ENCODE data around the gene SYNM.

Gene SYNM

DNA sequence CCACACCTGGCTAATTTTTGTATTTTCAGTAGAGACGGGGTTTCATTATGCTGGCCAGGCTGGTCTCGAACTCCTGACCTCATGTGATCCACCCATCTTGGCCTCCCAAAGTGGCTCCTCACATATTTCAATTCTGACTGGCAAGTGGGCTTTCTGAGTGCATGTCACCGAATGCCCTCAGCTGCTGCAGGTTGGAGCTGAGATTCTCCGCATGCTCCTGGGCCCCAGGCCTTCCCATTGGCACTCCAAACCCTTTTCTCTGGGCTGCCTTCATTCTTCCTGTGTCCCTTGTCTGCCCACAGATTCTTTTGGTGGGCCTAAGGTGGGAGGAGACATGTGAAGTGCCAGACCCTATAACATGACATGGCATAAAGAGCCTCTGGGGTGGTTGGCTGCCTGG is 67.3 kb downstream of the SYNM start:
- DNase-seq: no peak

DNA sequence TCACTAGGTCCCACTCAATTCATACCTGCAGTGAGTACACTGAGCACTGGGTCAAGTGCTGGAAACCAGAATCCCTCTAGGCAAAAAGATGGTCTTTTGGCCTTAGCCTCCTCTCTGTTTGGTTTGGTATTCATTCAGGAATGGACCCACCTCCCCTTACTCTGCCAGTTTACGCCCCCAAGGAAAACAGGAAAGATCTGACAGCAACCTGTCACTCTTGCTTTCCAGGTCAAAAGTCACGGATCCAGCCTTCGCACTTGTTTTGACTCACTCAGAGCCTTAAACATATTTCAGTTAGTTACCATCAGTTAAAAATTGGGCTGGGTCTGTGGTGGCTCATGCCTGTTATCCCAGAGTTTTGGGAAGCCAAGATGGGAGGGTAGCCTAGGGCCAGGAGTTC is 68.1 kb downstream of the SYNM start:
- no peak for DNase-seq

DNA sequence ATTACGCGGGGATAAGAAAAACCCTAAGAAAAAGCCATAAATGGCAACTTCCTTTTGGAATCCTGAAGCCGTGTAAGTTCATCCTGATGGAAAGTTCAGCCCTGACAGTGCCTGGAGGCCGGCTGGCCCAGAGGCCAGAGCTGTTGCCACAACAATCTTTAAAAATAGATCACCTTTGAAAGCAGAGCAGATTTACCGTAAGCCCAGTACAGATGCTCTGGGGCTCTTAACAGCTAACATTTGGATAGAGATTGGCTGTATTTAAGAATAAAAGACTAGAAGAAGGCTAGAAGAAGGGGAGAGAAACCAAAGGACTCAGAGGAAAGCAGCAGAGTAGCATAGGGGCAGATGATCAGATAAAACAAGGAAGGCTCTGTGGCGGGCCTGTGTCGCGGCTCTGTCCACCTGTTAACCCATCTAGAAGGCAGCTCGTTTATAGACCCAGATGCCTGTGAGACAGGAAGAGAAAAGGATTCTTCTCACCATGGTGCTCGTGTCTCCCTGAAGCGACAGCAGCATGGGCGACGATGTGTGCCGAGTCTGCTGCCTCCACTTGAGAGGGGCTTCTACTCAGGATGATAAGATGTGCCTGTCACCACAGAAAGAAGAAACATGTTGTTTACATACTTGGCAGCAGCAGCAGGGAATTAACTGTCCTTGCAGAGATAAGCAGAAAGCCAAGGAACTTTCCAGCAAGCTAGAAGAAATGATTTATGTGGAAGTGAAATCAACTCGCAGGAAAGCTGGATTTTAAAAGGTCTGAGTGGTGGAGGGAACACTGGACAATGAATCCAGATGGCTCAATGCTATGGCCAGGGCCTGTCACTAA is 69.9 kb downstream of the SYNM start:
- DNase-seq: no peak

DNA sequence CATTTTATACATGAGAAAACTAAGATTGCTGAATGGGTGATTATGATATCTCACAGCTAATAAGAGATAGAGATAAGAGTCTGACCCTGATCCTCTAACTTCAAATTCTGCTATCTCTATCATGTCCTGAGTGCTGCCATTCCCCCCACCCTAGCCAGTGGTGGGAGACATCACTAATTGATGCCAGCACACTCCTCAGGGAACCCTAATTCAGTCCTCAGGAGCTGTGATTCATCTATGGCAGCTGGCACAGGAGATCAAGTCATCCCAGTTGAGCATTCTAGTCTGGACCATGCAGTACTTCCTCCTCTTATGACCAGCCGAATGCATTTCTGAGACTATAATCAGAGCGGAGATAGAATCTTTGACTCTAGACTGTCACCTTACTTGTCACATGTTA is 71.9 kb downstream of the SYNM start:
- DNase-seq: no peak

DNA sequence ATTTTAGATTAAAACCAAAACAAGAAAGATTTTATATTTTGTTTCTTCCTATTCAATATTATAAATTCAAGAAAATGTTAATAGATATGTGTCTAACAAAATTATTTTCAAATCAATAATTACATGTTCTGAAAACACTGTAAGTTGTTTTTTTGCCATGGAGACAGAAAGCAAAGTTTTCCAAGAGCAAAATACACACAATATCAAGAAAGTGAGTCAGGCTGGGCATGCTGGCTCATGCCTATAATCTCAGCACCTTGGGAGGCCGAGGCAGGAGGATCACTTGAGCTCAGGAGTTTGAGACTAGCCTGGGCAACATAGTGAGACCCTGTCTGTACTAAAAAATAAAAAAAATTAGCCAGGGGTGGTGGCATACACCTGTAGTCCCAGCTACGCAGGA is 72.8 kb downstream of the SYNM start:
- DNase-seq: no peak

DNA sequence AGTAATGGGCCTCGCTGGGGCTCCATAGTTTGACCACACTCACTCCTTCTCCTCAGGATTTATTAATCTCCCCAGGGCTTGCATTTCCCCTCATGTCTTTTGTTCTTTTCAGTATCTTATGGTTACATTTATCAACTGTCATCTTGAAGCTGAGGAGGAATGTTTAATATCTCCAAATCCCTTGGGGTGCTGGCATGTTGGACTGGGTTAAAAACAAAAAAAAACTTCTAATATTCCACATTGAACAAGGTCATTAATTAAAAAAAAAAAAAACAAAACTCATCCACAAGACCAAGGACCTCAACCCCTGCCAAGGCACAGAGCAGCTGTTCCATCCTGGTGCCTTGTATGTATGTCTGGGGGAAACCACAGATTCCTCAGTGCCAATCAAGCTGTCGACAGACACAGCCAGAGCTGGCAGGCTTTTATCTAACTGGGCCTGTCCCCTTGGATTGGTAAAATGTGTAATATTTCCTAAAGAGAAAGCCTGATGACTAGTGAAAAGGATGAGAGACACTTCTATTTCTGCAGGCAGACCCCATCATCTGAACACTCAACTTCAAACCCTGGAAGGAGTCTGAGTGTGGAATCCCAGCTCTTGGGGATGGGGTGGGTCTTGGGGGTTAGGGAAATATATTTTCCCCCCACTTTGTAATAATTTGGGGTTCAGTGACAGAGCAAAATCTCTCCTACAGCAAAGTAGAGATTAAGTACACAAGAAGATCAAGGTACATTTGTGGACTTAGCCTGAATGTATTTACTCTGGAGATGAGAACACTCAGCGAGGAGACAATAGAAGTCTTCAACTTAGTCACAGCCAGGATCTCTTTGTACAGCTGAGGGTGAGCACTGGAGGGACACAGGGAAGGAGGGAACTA is 75.4 kb downstream of the SYNM start:
- no peak for DNase-seq

DNA sequence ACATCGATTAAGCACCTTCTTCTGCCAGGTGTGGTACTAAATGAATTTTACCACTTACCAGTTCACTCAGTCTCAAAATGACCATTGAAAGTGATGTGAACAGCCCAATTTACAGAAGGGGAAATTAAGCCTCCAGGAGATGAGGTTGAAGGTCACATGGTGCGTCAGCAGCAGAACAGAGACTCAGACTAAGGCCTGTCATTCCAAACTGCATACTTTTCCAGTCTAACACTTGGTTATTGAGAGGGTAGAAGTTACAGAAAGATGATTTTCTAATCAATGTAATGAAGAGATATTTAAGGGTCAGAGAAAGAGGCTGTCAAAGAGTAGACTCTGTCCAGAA is 76.1 kb downstream of the SYNM start:
- no peak for DNase-seq

DNA sequence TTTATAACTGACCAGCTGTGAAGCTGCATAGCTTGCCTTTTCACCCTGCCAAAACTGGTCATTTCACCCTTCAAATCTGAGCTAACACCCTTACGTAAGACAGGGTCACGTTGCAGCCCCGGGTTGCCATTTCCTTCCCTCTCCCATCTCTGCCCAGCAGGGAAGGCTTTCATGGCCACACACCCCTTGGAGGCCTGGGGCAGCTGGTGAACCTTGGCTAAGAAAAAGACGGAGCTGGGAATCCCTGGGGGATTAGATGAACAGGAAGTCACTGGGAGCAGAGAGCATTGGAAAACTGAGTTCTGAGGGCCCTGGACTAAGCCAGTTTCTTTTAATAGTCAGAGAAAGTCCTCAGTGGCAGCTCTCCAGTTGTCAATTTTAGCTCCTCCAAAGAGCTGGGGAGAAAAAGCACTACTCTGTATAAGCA is 76.7 kb downstream of the SYNM start:
- DNase-seq: peak; percentile 5

DNA sequence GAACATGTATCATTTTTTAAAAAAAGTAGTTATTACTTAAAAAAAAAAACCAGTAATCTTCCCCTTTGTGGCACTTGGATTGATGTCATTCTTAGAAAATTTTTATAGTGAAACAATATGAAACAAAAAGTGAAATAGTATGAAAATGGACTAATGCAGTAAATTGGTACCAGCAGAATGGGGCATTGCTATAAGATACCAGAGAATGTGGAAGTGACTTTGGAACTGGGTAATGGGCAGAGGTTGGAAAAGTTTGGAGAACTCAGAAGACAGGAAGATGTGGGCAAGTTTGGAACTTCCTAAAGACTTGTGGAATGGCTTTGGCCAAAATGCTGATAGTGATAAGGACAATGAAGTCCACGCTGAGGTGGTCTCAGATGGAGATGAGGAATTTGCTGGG is 77.9 kb downstream of the SYNM start:
- no peak for DNase-seq

All from DMS153 (cell line).